Parathyroid adenoma (tissue), 2 donors: Measurements from ENCODE around the gene URGCP.

Experiments
- H2AFZ ChIP-seq: fragments of 300-600 bp; sonication (generic); one replicate; pipeline ENCODE4 v1.7.0; 2017; ENCODE audit warnings: antibody characterized with exemption, mild to moderate bottlenecking
- H3K27ac ChIP-seq: fragments of 300-600 bp; sonication (generic); one replicate; pipeline ENCODE4 v1.7.0; 2017
- H3K27me3 ChIP-seq: fragments of 300-600 bp; sonication (generic); one replicate; pipeline ENCODE4 v1.7.0; 2017; ENCODE audit warnings: low read length; ENCODE audit not compliant: control insufficient read depth, insufficient read depth
- H3K36me3 ChIP-seq: fragments of 300-600 bp; sonication (generic); one replicate; pipeline ENCODE4 v1.7.0; 2017; ENCODE audit warnings: low read length; ENCODE audit not compliant: control insufficient read depth, insufficient read depth
- H3K4me1 ChIP-seq: fragments of 300-600 bp; sonication (generic); one replicate; pipeline ENCODE4 v1.7.0; 2017; ENCODE audit warnings: control low read depth
- H3K4me2 ChIP-seq: fragments of 300-600 bp; sonication (generic); one replicate; pipeline ENCODE4 v1.7.0; 2017; ENCODE audit warnings: low read length
- H3K4me3 ChIP-seq: fragments of 300-600 bp; sonication (generic); one replicate; pipeline ENCODE4 v1.7.0; 2017; ENCODE audit warnings: low read depth, low read length
- H3K79me2 ChIP-seq: fragments of 300-600 bp; sonication (generic); one replicate; pipeline ENCODE4 v1.7.0; 2017; ENCODE audit warnings: control low read depth
- H3K9ac ChIP-seq: fragments of 300-600 bp; sonication (generic); one replicate; pipeline ENCODE4 v1.7.0; 2017; ENCODE audit warnings: mild to moderate bottlenecking
- H3K9me3 ChIP-seq: fragments of 300-600 bp; sonication (generic); one replicate; pipeline ENCODE4 v1.7.0; 2017; ENCODE audit warnings: low read length; ENCODE audit not compliant: control insufficient read depth
- CTCF ChIP-seq: fragments of 300-600 bp; sonication (generic); IDR thresholded peaks from one replicate; pipeline ENCODE4 v1.7.0; 2017; ENCODE audit warnings: antibody characterized with exemption, mild to moderate bottlenecking
- donor health status: primary hyperparathyroidism.

Gene URGCP

GRCh38 chr7:43871064-43871463 lies 35.3 kb downstream of the URGCP start:
- Histone ChIP-seq H3K4me1 (peaks cover 7% of the 10 kb centered on the region), H3K27ac (no peak overlapping the region)
- TF ChIP-seq CTCF = no peak

GRCh38 chr7:43870316-43870715 lies 36.1 kb downstream of the URGCP start:
- TF ChIP-seq CTCF = no peak
- H3K79me2 ChIP-seq = no peaks in the 10 kb centered on the region
- no peaks in the 10 kb centered on the region for H3K36me3 ChIP-seq
- no peak overlapping the region for H3K9ac ChIP-seq
- H3K4me1 ChIP-seq = peaks cover 7% of the 10 kb centered on the region
- no peak overlapping the region for H3K27ac ChIP-seq
- no peaks in the 10 kb centered on the region for H3K27me3 ChIP-seq
- no peak overlapping the region for H3K4me3 ChIP-seq
- no peak overlapping the region for H3K4me2 ChIP-seq
- no peaks in the 10 kb centered on the region for H3K9me3 ChIP-seq
- H2AFZ ChIP-seq = no peak overlapping the region

More at GRCh38 chr7:43871064-43871463, 35.3 kb downstream of the URGCP start:
- no peaks in the 10 kb centered on the region for H3K27me3 ChIP-seq
- H3K9me3 ChIP-seq = no peaks in the 10 kb centered on the region
- no peak overlapping the region for H3K4me3 ChIP-seq
- H3K79me2 ChIP-seq = no peaks in the 10 kb centered on the region
- H2AFZ ChIP-seq = no peak overlapping the region
- H3K36me3 ChIP-seq = no peaks in the 10 kb centered on the region
- H3K9ac ChIP-seq = no peak overlapping the region
- H3K4me2 ChIP-seq = no peak overlapping the region

- H3K9ac ChIP-seq = no peak overlapping the region
- no peak for TF ChIP-seq CTCF
- peaks cover 7% of the 10 kb centered on the region for H3K4me1 ChIP-seq
Measured at GRCh38 chr7:43869867-43870240, 36.5 kb downstream of the URGCP start.

GRCh38 chr7:43869006-43869866 lies 37.2 kb downstream of the URGCP start, which contains the start of gene MRPS24:
Gene MRPS24 (minus strand): TSS chr7:43869517. CDS start chr7:43869495, 22 bp downstream.
- no peak for TF ChIP-seq CTCF
- H3K79me2 ChIP-seq = no peaks in the 10 kb centered on the region
- H3K9me3 ChIP-seq = no peaks in the 10 kb centered on the region
- peak within 1 kb of the TSS; percentile 71 for H2AFZ ChIP-seq
- no peaks in the 10 kb centered on the region for H3K27me3 ChIP-seq
- peak within 1 kb of the TSS; percentile 51 for H3K27ac ChIP-seq
- H3K9ac ChIP-seq = no peak within 1 kb of the TSS
- H3K36me3 ChIP-seq = no peaks in the 10 kb centered on the region
- H3K4me2 ChIP-seq = peak within 1 kb of the TSS; percentile 82
- H3K4me1 ChIP-seq = peaks cover 7% of the 10 kb centered on the region
- H3K4me3 ChIP-seq = peak within 1 kb of the TSS; percentile 69

More at GRCh38 chr7:43869867-43870240, 36.5 kb downstream of the URGCP start:
- peak overlapping the region; percentile 82 for H3K4me2 ChIP-seq
- H3K4me3 ChIP-seq = peak overlapping the region; percentile 69
- no peaks in the 10 kb centered on the region for H3K79me2 ChIP-seq
- H3K27me3 ChIP-seq = no peaks in the 10 kb centered on the region
- peak overlapping the region; percentile 48 for H3K27ac ChIP-seq
- H3K36me3 ChIP-seq = no peaks in the 10 kb centered on the region
- no peaks in the 10 kb centered on the region for H3K9me3 ChIP-seq
- H2AFZ ChIP-seq = peak overlapping the region; percentile 71
